HepG2 (cell line): Measurements from ENCODE around the gene PLEKHG4. TPM values are rescaled to one million over a fixed set of nuclear protein-coding genes. Genes with fewer than 3 reads are reported as not detected.

ENCODE experiments used
- ADNP ChIP-seq: sonication (generic); formaldehyde crosslinking; IDR thresholded peaks from 2 replicates; pipeline ENCODE4 v1.4.0; 2020; ENCODE audit warnings: missing genetic modification reagents
- NFYB ChIP-seq: sonication (generic); formaldehyde crosslinking; IDR thresholded peaks from 2 replicates; pipeline ENCODE4 v1.4.0; 2020; ENCODE audit warnings: missing genetic modification reagents
- SRSF4 ChIP-seq: fragments of 200-400 bp; formaldehyde crosslinking; IDR thresholded peaks from one replicate; pipeline ENCODE4 v1.6.1; 2018; ENCODE audit warnings: mild to moderate bottlenecking, low read depth, low read length, moderate library complexity; ENCODE audit not compliant: poor library complexity, severe bottlenecking
- TBX3 ChIP-seq: fragments of 450-650 bp; IDR thresholded peaks from 2 replicates; pipeline ENCODE4 v1.6.1; 2017; ENCODE audit warnings: antibody characterized with exemption, mild to moderate bottlenecking, inconsistent platforms, borderline replicate concordance
- ZNF205 ChIP-seq: IDR thresholded peaks from 2 replicates; pipeline ENCODE4 v1.6.1; 2018; ENCODE audit warnings: missing biosample characterization, missing genetic modification reagents
- ZNF34 ChIP-seq: sonication (generic); formaldehyde crosslinking; IDR thresholded peaks from 2 replicates; pipeline ENCODE4 v1.4.0; 2020; ENCODE audit warnings: mild to moderate bottlenecking, missing genetic modification reagents, borderline replicate concordance
- ZNF446 ChIP-seq: sonication (generic); formaldehyde crosslinking; IDR thresholded peaks from 2 replicates; pipeline ENCODE4 v1.5.0; 2020; ENCODE audit warnings: mild to moderate bottlenecking, missing genetic modification reagents
- ZNF451 ChIP-seq: sonication (generic); formaldehyde crosslinking; IDR thresholded peaks from 2 replicates; pipeline ENCODE4 v1.5.0; 2020; ENCODE audit warnings: mild to moderate bottlenecking, missing genetic modification reagents
- ZNF556 ChIP-seq: sonication (generic); formaldehyde crosslinking; IDR thresholded peaks from 2 replicates; pipeline ENCODE4 v1.4.0; 2020; ENCODE audit warnings: mild to moderate bottlenecking, missing genetic modification reagents, borderline replicate concordance
- ZNF607 ChIP-seq: sonication (generic); formaldehyde crosslinking; IDR thresholded peaks from 2 replicates; pipeline ENCODE4 v1.5.1; 2020; ENCODE audit warnings: missing genetic modification reagents, mild to moderate bottlenecking, borderline replicate concordance
- ZNF792 ChIP-seq: IDR thresholded peaks from 2 replicates; pipeline ENCODE4 v1.6.1; 2016
- ZNF83 ChIP-seq: sonication (generic); formaldehyde crosslinking; IDR thresholded peaks from 2 replicates; pipeline ENCODE4 v1.4.0; 2020; ENCODE audit warnings: missing genetic modification reagents, mild to moderate bottlenecking, borderline replicate concordance
- polyA plus RNA-seq, 8 experiments: library from polyadenylated mRNA; depleted of rRNA in 3 of 8; stranded (reverse) in 7 of 8; unstranded in 1 of 8; fragments of >200 nt; fragmentation: Illumina TruSeq in 4 of 8; extraction: Trizol in 4 of 8; gene quantifications; 2 replicates each; pipeline versions ENCODE4 v1.2.1 to v1.2.3, GENCODE V29; 2011 to 2016; ENCODE audit warnings: low read depth in 4 of 8, missing spikeins in 1 of 8, mixed read lengths in 1 of 8; ENCODE audit not compliant: insufficient read depth in 1 of 8
- total RNA-seq, 5 experiments: library from RNA; depleted of rRNA; stranded (reverse); fragments of >200 nt; fragmentation: Illumina TruSeq; extraction: Trizol; gene quantifications; 2 replicates each; pipeline ENCODE4 v1.2.3, GENCODE V29; 2016; ENCODE audit warnings: low read depth in 1 of 5
- TF ChIP-seq, protein P1 (sequence below): IDR thresholded peaks from 2 replicates; pipeline ENCODE4 v1.4.0; 2020; ENCODE audit warnings: mild to moderate bottlenecking, missing genetic modification reagents
- TF ChIP-seq, protein P2 (sequence below): sonication (generic); formaldehyde crosslinking; IDR thresholded peaks from 2 replicates; pipeline ENCODE4 v1.5.1; 2020; ENCODE audit warnings: mild to moderate bottlenecking, missing genetic modification reagents, moderate library complexity
- TF ChIP-seq, protein P3 (sequence below): sonication (generic); formaldehyde crosslinking; IDR thresholded peaks from 2 replicates; pipeline ENCODE4 v1.4.0; 2020; ENCODE audit warnings: missing genetic modification reagents, borderline replicate concordance

PLEKHG4 gene
- total and polyA plus RNA-seq, 2 of the 13 experiments (the other 11 are each of a cell fraction or from before 2014, with no cell fraction given), result 7.1 to 13.6 TPM

DNA sequence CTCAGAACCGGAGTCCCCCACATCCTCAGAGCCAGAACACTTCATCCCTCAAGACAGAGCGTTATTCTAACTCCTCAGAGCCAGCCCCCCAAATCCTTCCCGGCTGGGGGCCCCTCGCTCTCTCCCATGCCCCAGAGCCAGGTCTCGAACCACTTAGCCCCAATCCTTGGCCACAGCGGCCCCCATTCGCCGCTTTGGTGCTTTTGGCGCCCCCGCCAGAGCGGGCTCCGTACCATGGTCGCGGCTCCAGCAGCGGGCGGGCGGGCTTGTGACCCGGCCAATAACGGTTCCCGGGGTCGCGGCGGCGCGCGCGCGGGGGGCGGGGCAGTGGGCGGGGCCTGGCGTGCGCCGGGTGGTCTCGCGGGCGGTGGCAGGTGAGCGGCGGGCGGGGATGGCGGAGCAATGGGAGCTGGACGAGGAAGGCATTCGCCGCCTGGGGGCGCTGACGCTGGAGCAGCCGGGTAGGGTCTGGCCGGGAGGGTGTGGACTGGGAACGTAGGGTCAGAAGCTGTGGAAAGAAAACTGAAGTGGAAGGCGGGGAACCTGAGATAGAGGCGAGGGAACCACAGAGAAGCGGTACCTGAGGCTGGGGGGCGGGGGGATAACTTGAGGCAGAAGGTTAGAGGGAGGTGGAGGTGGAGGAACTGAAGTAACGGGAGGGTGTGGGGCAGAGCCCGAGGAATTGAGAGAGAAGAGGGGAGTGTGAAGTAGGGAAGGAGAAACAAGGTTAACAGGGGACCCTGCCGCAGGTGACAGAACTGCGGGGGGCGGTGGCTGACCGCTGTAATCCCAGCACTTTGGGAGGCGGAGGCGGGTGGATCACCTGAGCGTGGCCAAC is 47.4 kb downstream of the PLEKHG4 start, which contains the start of the genes KCTD19 and LRRC36 (continued):
- TF ChIP-seq, protein P1, sequence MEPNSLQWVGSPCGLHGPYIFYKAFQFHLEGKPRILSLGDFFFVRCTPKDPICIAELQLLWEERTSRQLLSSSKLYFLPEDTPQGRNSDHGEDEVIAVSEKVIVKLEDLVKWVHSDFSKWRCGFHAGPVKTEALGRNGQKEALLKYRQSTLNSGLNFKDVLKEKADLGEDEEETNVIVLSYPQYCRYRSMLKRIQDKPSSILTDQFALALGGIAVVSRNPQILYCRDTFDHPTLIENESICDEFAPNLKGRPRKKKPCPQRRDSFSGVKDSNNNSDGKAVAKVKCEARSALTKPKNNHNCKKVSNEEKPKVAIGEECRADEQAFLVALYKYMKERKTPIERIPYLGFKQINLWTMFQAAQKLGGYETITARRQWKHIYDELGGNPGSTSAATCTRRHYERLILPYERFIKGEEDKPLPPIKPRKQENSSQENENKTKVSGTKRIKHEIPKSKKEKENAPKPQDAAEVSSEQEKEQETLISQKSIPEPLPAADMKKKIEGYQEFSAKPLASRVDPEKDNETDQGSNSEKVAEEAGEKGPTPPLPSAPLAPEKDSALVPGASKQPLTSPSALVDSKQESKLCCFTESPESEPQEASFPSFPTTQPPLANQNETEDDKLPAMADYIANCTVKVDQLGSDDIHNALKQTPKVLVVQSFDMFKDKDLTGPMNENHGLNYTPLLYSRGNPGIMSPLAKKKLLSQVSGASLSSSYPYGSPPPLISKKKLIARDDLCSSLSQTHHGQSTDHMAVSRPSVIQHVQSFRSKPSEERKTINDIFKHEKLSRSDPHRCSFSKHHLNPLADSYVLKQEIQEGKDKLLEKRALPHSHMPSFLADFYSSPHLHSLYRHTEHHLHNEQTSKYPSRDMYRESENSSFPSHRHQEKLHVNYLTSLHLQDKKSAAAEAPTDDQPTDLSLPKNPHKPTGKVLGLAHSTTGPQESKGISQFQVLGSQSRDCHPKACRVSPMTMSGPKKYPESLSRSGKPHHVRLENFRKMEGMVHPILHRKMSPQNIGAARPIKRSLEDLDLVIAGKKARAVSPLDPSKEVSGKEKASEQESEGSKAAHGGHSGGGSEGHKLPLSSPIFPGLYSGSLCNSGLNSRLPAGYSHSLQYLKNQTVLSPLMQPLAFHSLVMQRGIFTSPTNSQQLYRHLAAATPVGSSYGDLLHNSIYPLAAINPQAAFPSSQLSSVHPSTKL (CRISPR knock-in tag), result peak; percentile 44; the same call in 1 of the 2 replicates
- no peak for TF ChIP-seq ZNF446
- no peak for TF ChIP-seq SRSF4
- TF ChIP-seq ZNF451 (CRISPR knock-in tag), result no peak
- 0 out of 2 replicates have a peak, but pooled peaks have one; percentile 78 for TF ChIP-seq ZNF34 (CRISPR knock-in tag)
- TF ChIP-seq NFYB, result 0 out of 2 replicates have a peak, but pooled peaks have one; percentile 22
- TF ChIP-seq, protein P2, sequence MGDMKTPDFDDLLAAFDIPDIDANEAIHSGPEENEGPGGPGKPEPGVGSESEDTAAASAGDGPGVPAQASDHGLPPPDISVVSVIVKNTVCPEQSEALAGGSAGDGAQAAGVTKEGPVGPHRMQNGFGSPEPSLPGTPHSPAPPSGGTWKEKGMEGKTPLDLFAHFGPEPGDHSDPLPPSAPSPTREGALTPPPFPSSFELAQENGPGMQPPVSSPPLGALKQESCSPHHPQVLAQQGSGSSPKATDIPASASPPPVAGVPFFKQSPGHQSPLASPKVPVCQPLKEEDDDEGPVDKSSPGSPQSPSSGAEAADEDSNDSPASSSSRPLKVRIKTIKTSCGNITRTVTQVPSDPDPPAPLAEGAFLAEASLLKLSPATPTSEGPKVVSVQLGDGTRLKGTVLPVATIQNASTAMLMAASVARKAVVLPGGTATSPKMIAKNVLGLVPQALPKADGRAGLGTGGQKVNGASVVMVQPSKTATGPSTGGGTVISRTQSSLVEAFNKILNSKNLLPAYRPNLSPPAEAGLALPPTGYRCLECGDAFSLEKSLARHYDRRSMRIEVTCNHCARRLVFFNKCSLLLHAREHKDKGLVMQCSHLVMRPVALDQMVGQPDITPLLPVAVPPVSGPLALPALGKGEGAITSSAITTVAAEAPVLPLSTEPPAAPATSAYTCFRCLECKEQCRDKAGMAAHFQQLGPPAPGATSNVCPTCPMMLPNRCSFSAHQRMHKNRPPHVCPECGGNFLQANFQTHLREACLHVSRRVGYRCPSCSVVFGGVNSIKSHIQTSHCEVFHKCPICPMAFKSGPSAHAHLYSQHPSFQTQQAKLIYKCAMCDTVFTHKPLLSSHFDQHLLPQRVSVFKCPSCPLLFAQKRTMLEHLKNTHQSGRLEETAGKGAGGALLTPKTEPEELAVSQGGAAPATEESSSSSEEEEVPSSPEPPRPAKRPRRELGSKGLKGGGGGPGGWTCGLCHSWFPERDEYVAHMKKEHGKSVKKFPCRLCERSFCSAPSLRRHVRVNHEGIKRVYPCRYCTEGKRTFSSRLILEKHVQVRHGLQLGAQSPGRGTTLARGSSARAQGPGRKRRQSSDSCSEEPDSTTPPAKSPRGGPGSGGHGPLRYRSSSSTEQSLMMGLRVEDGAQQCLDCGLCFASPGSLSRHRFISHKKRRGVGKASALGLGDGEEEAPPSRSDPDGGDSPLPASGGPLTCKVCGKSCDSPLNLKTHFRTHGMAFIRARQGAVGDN (CRISPR knock-in tag), result peak; percentile 76
- no peak for TF ChIP-seq ZNF83 (CRISPR knock-in tag)
- TF ChIP-seq, protein P3, sequence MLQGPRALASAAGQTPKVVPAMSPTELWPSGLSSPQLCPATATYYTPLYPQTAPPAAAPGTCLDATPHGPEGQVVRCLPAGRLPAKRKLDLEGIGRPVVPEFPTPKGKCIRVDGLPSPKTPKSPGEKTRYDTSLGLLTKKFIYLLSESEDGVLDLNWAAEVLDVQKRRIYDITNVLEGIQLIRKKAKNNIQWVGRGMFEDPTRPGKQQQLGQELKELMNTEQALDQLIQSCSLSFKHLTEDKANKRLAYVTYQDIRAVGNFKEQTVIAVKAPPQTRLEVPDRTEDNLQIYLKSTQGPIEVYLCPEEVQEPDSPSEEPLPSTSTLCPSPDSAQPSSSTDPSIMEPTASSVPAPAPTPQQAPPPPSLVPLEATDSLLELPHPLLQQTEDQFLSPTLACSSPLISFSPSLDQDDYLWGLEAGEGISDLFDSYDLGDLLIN (CRISPR knock-in tag), result peak; percentile 95; the same call in 1 of the 2 replicates
- TF ChIP-seq ZNF792, result no peak
- TF ChIP-seq ZNF556 (CRISPR knock-in tag), result 0 out of 2 replicates have a peak, but pooled peaks have one; percentile 54
- no peak for TF ChIP-seq TBX3
- 0 out of 2 replicates have a peak, but pooled peaks have one; percentile 34 for TF ChIP-seq ZNF607
- TF ChIP-seq ZNF205 (CRISPR knock-in tag), result 0 out of 2 replicates have a peak, but pooled peaks have one; percentile 30
- 0 out of 2 replicates have a peak, but pooled peaks have one; percentile 76 for TF ChIP-seq ADNP (CRISPR knock-in tag)
- TF ChIP-seq, all 625 proteins: peak for 141
